WTC11 (cell line): ENCODE data around the gene AMMECR1.

Experiments used
- ATF1 ChIP-seq: sonication (generic); formaldehyde crosslinking; IDR thresholded peaks from 2 replicates; pipeline ENCODE4 v1.8.1; 2023; ENCODE audit warnings: mild to moderate bottlenecking, moderate library complexity, missing genetic modification reagents
- NR2C2 ChIP-seq: sonication (generic); formaldehyde crosslinking; IDR thresholded peaks from 2 replicates; pipeline ENCODE4 v1.8.0; 2022; ENCODE audit warnings: mild to moderate bottlenecking, missing genetic modification reagents
- ZNF121 ChIP-seq: sonication (generic); formaldehyde crosslinking; IDR thresholded peaks from 2 replicates; pipeline ENCODE4 v1.8.0; 2023; ENCODE audit warnings: missing genetic modification reagents
- ZNF219 ChIP-seq: sonication (generic); formaldehyde crosslinking; IDR thresholded peaks from 2 replicates; pipeline ENCODE4 v1.8.0; 2023; ENCODE audit warnings: missing genetic modification reagents, mild to moderate bottlenecking, borderline replicate concordance
- TF ChIP-seq, protein P1 (sequence below): fragments of 200-600 bp; IDR thresholded peaks from 2 replicates; pipeline ENCODE4 v1.8.0; 2022; ENCODE audit warnings: antibody characterized with exemption
- TF ChIP-seq, protein P2 (sequence below): sonication (generic); formaldehyde crosslinking; IDR thresholded peaks from 2 replicates; pipeline ENCODE4 v1.8.0; 2022; ENCODE audit warnings: missing genetic modification reagents
- TF ChIP-seq, protein P3 (sequence below): sonication (generic); formaldehyde crosslinking; IDR thresholded peaks from 2 replicates; pipeline ENCODE4 v1.8.1; 2023; ENCODE audit warnings: mild to moderate bottlenecking, moderate library complexity, missing genetic modification reagents

DNA sequence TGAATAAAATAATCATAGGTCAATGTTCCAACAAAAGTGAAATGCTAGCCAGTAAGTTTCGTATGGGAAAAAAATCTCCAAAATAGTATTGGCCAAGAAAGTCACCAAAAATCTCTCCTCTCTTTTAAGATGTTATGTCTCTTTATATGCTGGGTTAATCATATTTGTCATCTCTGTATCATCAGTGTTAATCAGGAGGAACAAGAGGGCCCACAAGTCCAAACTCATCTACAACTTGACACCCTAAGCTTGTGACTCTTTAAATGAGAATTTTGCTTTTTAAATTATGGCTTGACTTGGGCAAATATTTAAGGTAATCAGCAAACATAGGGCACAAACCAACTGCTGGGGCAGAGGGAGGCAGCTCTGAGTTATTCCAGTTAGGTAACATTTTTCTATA is 75.5 kb downstream of the AMMECR1 start:
- TF ChIP-seq, protein P1, sequence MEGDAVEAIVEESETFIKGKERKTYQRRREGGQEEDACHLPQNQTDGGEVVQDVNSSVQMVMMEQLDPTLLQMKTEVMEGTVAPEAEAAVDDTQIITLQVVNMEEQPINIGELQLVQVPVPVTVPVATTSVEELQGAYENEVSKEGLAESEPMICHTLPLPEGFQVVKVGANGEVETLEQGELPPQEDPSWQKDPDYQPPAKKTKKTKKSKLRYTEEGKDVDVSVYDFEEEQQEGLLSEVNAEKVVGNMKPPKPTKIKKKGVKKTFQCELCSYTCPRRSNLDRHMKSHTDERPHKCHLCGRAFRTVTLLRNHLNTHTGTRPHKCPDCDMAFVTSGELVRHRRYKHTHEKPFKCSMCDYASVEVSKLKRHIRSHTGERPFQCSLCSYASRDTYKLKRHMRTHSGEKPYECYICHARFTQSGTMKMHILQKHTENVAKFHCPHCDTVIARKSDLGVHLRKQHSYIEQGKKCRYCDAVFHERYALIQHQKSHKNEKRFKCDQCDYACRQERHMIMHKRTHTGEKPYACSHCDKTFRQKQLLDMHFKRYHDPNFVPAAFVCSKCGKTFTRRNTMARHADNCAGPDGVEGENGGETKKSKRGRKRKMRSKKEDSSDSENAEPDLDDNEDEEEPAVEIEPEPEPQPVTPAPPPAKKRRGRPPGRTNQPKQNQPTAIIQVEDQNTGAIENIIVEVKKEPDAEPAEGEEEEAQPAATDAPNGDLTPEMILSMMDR, result no peak
- TF ChIP-seq NR2C2 (CRISPR knock-in tag), result no peak
- no peak for TF ChIP-seq ATF1 (CRISPR knock-in tag)
- TF ChIP-seq, protein P2, sequence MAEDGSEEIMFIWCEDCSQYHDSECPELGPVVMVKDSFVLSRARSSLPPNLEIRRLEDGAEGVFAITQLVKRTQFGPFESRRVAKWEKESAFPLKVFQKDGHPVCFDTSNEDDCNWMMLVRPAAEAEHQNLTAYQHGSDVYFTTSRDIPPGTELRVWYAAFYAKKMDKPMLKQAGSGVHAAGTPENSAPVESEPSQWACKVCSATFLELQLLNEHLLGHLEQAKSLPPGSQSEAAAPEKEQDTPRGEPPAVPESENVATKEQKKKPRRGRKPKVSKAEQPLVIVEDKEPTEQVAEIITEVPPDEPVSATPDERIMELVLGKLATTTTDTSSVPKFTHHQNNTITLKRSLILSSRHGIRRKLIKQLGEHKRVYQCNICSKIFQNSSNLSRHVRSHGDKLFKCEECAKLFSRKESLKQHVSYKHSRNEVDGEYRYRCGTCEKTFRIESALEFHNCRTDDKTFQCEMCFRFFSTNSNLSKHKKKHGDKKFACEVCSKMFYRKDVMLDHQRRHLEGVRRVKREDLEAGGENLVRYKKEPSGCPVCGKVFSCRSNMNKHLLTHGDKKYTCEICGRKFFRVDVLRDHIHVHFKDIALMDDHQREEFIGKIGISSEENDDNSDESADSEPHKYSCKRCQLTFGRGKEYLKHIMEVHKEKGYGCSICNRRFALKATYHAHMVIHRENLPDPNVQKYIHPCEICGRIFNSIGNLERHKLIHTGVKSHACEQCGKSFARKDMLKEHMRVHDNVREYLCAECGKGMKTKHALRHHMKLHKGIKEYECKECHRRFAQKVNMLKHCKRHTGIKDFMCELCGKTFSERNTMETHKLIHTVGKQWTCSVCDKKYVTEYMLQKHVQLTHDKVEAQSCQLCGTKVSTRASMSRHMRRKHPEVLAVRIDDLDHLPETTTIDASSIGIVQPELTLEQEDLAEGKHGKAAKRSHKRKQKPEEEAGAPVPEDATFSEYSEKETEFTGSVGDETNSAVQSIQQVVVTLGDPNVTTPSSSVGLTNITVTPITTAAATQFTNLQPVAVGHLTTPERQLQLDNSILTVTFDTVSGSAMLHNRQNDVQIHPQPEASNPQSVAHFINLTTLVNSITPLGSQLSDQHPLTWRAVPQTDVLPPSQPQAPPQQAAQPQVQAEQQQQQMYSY, result no peak
- TF ChIP-seq ZNF121, result no peak
- TF ChIP-seq, protein P3, sequence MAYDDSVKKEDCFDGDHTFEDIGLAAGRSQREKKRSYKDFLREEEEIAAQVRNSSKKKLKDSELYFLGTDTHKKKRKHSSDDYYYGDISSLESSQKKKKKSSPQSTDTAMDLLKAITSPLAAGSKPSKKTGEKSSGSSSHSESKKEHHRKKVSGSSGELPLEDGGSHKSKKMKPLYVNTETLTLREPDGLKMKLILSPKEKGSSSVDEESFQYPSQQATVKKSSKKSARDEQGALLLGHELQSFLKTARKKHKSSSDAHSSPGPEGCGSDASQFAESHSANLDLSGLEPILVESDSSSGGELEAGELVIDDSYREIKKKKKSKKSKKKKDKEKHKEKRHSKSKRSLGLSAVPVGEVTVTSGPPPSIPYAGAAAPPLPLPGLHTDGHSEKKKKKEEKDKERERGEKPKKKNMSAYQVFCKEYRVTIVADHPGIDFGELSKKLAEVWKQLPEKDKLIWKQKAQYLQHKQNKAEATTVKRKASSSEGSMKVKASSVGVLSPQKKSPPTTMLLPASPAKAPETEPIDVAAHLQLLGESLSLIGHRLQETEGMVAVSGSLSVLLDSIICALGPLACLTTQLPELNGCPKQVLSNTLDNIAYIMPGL (CRISPR knock-in tag), result no peak
- no peak for TF ChIP-seq ZNF219 (CRISPR knock-in tag)
